GM12878 (cell line): ENCODE measurements around the gene CHRDL2. TPM values are rescaled to one million over a fixed set of nuclear protein-coding genes. Genes with fewer than 3 reads are reported as not detected.

Experiments
- ATAC-seq: fragments of 200-7000 bp; cut with Tn5 transposase; 3 replicates; pipeline ENCODE4 v1.9.1; 2020; ENCODE audit warnings: mild to moderate bottlenecking, moderate library complexity
- BruUV-seq: library from RNA; stranded (reverse); fragments of 400-500 nt; replicated peaks from 2 replicates; lab custom pipeline; 2021; lab: Mats Ljungman, UMichigan
- CTCF ChIA-PET: fragments of 300-600 bp; sonication (Branson Sonifier 250); formaldehyde crosslinking; extraction: SDS; loops from one replicate; lab custom pipeline; 2021; ENCODE audit warnings: inconsistent platforms; lab: Yijun Ruan, JAX
- POLR2A ChIA-PET: fragments of 350-600 bp; formaldehyde crosslinking; extraction: SDS; loops from one replicate; lab custom pipeline; 2021; ENCODE audit warnings: inconsistent platforms; lab: Charles Lee
- RAD21 ChIA-PET: fragments of 300-600 bp; sonication (Branson Sonifier 250); formaldehyde crosslinking; loops from one replicate; lab custom pipeline; 2023; ENCODE audit warnings: antibody characterized with exemption; ENCODE audit not compliant: unreplicated experiment; lab: Charles Lee
- SMC1A ChIA-PET: fragments of 300-600 bp; sonication (Branson Sonifier 250); formaldehyde crosslinking; loops from one replicate; lab custom pipeline; 2023; ENCODE audit not compliant: unreplicated experiment, uncharacterized antibody; lab: Charles Lee
- DNase-seq: peaks from one replicate; pipeline ENCODE4 v3.0.0-alpha.2; 2011; ENCODE audit warnings: low read depth, low spot score
- FAIRE-seq: peaks from 3 replicates; lab custom pipeline; 2011; peaks lifted over from hg19 to GRCh38; lab: Jason Lieb, UNC
- H2AFZ ChIP-seq: 2 replicates; pipeline ENCODE4 v1.6.0; 2011; ENCODE audit warnings: low read depth, low read length, control low read depth; ENCODE audit not compliant: control insufficient read depth
- H3K27ac ChIP-seq: 2 replicates; pipeline ENCODE4 v1.5.1; 2011; ENCODE audit warnings: control low read depth; ENCODE audit not compliant: control insufficient read depth, insufficient read depth
- H3K27me3 ChIP-seq, 2 experiments: replicated peaks in 1 of 2; 2 replicates each; pipeline versions ENCODE4 v1.6.0 to v1.6.1; 2011; ENCODE audit warnings: low read length in 1 of 2; ENCODE audit not compliant: control insufficient read depth in 2 of 2, insufficient read depth in 2 of 2
- H3K36me3 ChIP-seq, 2 experiments: 2 replicates each; pipeline ENCODE4 v1.5.1; 2011; ENCODE audit warnings: low read length in 1 of 2; ENCODE audit not compliant: control insufficient read depth in 2 of 2, insufficient read depth in 2 of 2
- H3K4me1 ChIP-seq: 2 replicates; pipeline ENCODE4 v1.6.1; 2011; ENCODE audit warnings: mild to moderate bottlenecking, low read length, moderate library complexity, mixed read lengths; ENCODE audit not compliant: control insufficient read depth, insufficient read depth
- H3K4me2 ChIP-seq: 2 replicates; pipeline ENCODE4 v1.6.0; 2011; ENCODE audit warnings: control low read depth; ENCODE audit not compliant: control insufficient read depth, insufficient read depth
- H3K4me3 ChIP-seq: fragments of 200-600 bp; sonication (generic); 2 replicates; pipeline ENCODE4 v1.5.1; 2016
- H3K79me2 ChIP-seq: 2 replicates; pipeline ENCODE4 v1.6.0; 2011; ENCODE audit warnings: low read length; ENCODE audit not compliant: control insufficient read depth, insufficient read depth
- H3K9ac ChIP-seq: 2 replicates; pipeline ENCODE4 v1.8.0; 2011; ENCODE audit warnings: low read length, control low read depth, mixed read lengths; ENCODE audit not compliant: control insufficient read depth, insufficient read depth
- H3K9me3 ChIP-seq: replicated peaks from 3 replicates; pipeline ENCODE4 v1.5.1; 2011; ENCODE audit warnings: mild to moderate bottlenecking, low read length; ENCODE audit not compliant: control insufficient read depth, insufficient read depth
- H4K20me1 ChIP-seq: 2 replicates; pipeline ENCODE4 v1.6.0; 2011; ENCODE audit not compliant: control insufficient read depth, insufficient read depth
- ATF7 ChIP-seq: fragments of 450-650 bp; IDR thresholded peaks from 2 replicates; pipeline ENCODE4 v1.6.1; 2016; ENCODE audit warnings: low read depth, mild to moderate bottlenecking
- DPF2 ChIP-seq: fragments of 450-650 bp; IDR thresholded peaks from 2 replicates; pipeline ENCODE4 v1.6.1; 2017; ENCODE audit warnings: mild to moderate bottlenecking
- EP300 ChIP-seq, 2 experiments: fragments of 150-350 bp in 1 of 2; IDR thresholded peaks; 2 replicates each; pipeline ENCODE4 v1.6.1; 2011 to 2012; ENCODE audit warnings: low read depth in 2 of 2, low read length in 2 of 2, borderline replicate concordance in 1 of 2, improper control_type of control experiment in 1 of 2, inconsistent platforms in 1 of 2; ENCODE audit not compliant: control insufficient read depth in 1 of 2
- ETV6 ChIP-seq, 2 experiments: fragments of 450-650 bp in 1 of 2; IDR thresholded peaks in 1 of 2; conservative IDR thresholded peaks in 1 of 2; 2 replicates each; pipeline ENCODE4 v1.6.1; 2014; ENCODE audit warnings: antibody characterized with exemption in 1 of 2, borderline replicate concordance in 1 of 2, low read depth in 1 of 2, mild to moderate bottlenecking in 1 of 2, moderate library complexity in 1 of 2
- IRF3 ChIP-seq: fragments of 450-650 bp; IDR thresholded peaks from 2 replicates; pipeline ENCODE4 v1.6.1; 2014; ENCODE audit warnings: mild to moderate bottlenecking
- LARP7 ChIP-seq: fragments of 450-650 bp; IDR thresholded peaks from 2 replicates; pipeline ENCODE4 v1.6.1; 2017; ENCODE audit warnings: mild to moderate bottlenecking
- PML ChIP-seq: IDR thresholded peaks from 2 replicates; pipeline ENCODE4 v1.6.1; 2012; ENCODE audit warnings: low read length, inconsistent platforms
- RAD21 ChIP-seq: IDR thresholded peaks from 2 replicates; pipeline ENCODE4 v1.6.1; 2011; ENCODE audit warnings: mild to moderate bottlenecking, low read depth, low read length, moderate library complexity; ENCODE audit not compliant: insufficient read depth
- RUNX3 ChIP-seq: IDR thresholded peaks from 2 replicates; pipeline ENCODE4 v1.6.1; 2012; ENCODE audit warnings: low read length, inconsistent platforms
- SREBF1 ChIP-seq: IDR thresholded peaks from 2 replicates; pipeline ENCODE4 v1.6.1; 2012; ENCODE audit warnings: mild to moderate bottlenecking, low read length
- SREBF2 ChIP-seq: IDR thresholded peaks from 2 replicates; pipeline ENCODE4 v1.6.1; 2012; ENCODE audit warnings: mild to moderate bottlenecking, low read length
- STAT3 ChIP-seq: IDR thresholded peaks from 2 replicates; pipeline ENCODE4 v1.6.1; 2011; ENCODE audit warnings: low read depth, low read length, improper control_type of control experiment
- TCF12 ChIP-seq: IDR thresholded peaks from 2 replicates; pipeline ENCODE4 v1.6.1; 2011; ENCODE audit warnings: low read depth, mild to moderate bottlenecking, low read length
- ZNF217 ChIP-seq: fragments of 450-650 bp; IDR thresholded peaks from 2 replicates; pipeline ENCODE4 v1.6.1; 2017; ENCODE audit warnings: antibody characterized with exemption, mild to moderate bottlenecking
- ZNF687 ChIP-seq: fragments of 450-650 bp; IDR thresholded peaks from 2 replicates; pipeline ENCODE4 v1.6.1; 2017; ENCODE audit warnings: mild to moderate bottlenecking, moderate library complexity
- WGBS: methylation state at CpG from one replicate; pipeline ENCODE4 v1.1.6; 2016; ENCODE audit warnings: low lambda C conversion rate; ENCODE audit not compliant: insufficient replicate concordance, insufficient coverage; ENCODE audit errors: missing lambda C conversion rate; 5-methylcytosine and 5-hydroxymethylcytosine counted together
- in situ Hi-C: fragments of 300-500 bp; cut with MboI; formaldehyde crosslinking; loops from 9 replicates; pipeline ENCODE4 v1.14.3; 2018; ENCODE audit warnings: mixed read lengths
- intact Hi-C: fragments of 100-400 bp; cut with micrococcal nuclease; formaldehyde crosslinking; loops from one replicate; pipeline ENCODE4 v1.14.2; 2022; ENCODE audit not compliant: unreplicated experiment
- polyA plus RNA-seq, 11 experiments: library from polyadenylated mRNA; depleted of rRNA in 4 of 11; unstranded in 6 of 11; stranded (reverse) in 5 of 11; fragments of >200 nt; fragmentation: Nextera tagmentation in 4 of 11; fragmentation: Illumina TruSeq in 1 of 11; extraction: Ambion mirVana in 4 of 11; extraction: Trizol in 1 of 11; gene quantifications; 1 replicate in 1 of 11; 2 replicates in 10 of 11; pipeline versions ENCODE4 v1.2.1 to v1.2.3, GENCODE V29; 2011 to 2016; ENCODE audit warnings: inconsistent platforms in 2 of 11, missing spikeins in 2 of 11, low read depth in 1 of 11
- total RNA-seq, 4 experiments: library from RNA; depleted of rRNA in 3 of 4; stranded (reverse); fragments of >200 nt in 3 of 4; fragmentation: Illumina TruSeq in 1 of 4; extraction: Trizol in 1 of 4; gene quantifications; 2 replicates each; pipeline versions ENCODE4 v1.2.1 to v1.2.3, GENCODE V29; 2013 to 2021
- TF ChIP-seq, protein P1 (sequence below): fragments of 150-350 bp; IDR thresholded peaks from 2 replicates; pipeline ENCODE4 v1.6.1; 2014; ENCODE audit warnings: mild to moderate bottlenecking, low read depth, low read length
- TF ChIP-seq, protein P2 (sequence below): IDR thresholded peaks from 2 replicates; pipeline ENCODE4 v1.6.1; 2012; ENCODE audit warnings: low read depth, low read length, improper control_type of control experiment
- TF ChIP-seq, protein P3 (sequence below): IDR thresholded peaks from 2 replicates; pipeline ENCODE4 v1.6.1; 2011; ENCODE audit warnings: low read depth, mild to moderate bottlenecking, low read length, moderate library complexity, borderline replicate concordance; ENCODE audit errors: extremely low read depth

CHRDL2 gene
- total and polyA plus RNA-seq, 10 of the 15 experiments (the other 5 are each of a cell fraction or from before 2014, with no cell fraction given): not detected

DNA sequence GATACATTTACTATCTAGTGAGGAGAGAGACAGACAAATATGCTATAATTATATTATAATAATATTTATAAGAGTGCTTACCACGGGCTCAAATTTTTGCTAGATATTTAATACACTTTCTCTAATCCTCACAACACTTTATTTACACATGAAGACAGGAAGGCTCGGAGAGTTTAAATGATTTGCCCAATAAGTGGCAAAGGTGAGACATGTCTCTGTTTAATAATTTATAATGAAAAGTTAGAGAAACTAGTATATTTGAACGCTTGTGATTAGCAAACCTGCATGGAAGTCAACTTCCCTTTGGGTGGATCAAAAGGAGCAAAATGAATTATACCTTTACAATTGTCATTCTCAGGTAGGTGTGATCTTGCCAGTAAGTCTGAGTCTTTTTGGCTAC, 83.4 kb downstream of the CHRDL2 start:
- no peak for ATAC-seq
- no peaks in the 10 kb centered on the region for H3K9me3 ChIP-seq
- intact Hi-C loops: no loop called here
- H4K20me1 ChIP-seq: no peaks in the 10 kb centered on the region
- POLR2A ChIA-PET: no interaction called here
- RAD21 ChIA-PET: no interaction called here
- CTCF ChIA-PET: interaction anchor here (0.6 kb wide), 1 partner anchor 411 kb away, joined by 3 read pairs; no protein-coding TSS in a partner anchor
- H3K36me3 ChIP-seq: peaks cover 0 to 10% of the 10 kb centered on the region in 2 experiments; a peak in 1 of 4 replicates
- H3K27me3 ChIP-seq: no peaks in the 10 kb centered on the region
- SMC1A ChIA-PET: no interaction called here
- H3K9ac ChIP-seq: no peak overlapping the region
- 92% methylated on average over 3 of the region's 3 CpGs for WGBS
- H3K27ac ChIP-seq: no peak overlapping the region
- H3K4me1 ChIP-seq: no peaks in the 10 kb centered on the region
- H2AFZ ChIP-seq: no peak overlapping the region
- no peaks in the 10 kb centered on the region for H3K79me2 ChIP-seq
- no peak for FAIRE-seq
- no peak overlapping the region for H3K4me3 ChIP-seq
- BruUV-seq: no TSS peak
- in situ Hi-C loops: no loop called here
- no peak for DNase-seq
- H3K4me2 ChIP-seq: no peak overlapping the region
- TF ChIP-seq SREBF2 (no peak), STAT3 (no peak), PML (no peak), TCF12 (no peak), SREBF1 (no peak), LARP7 (no peak), RUNX3 (no peak), ATF7 (no peak), DPF2 (no peak), ETV6 (conservative IDR thresholded peaks at IDR 0.05 in 1 of 2, IDR thresholded peaks at IDR 0.05 in 1 of 2; ENCODE audit: borderline replicate concordance in 1 of 2, low read depth in 1 of 2) (no peak), RAD21 (no peak), ZNF217 (no peak), ZNF687 (no peak), EP300 (IDR thresholded peaks at IDR 0.05; ENCODE audit: borderline replicate concordance in 1 of 2, control insufficient read depth in 1 of 2, low read depth in 2 of 2, low read length in 2 of 2) (no peak), IRF3 (no peak)
- TF ChIP-seq, protein P1, sequence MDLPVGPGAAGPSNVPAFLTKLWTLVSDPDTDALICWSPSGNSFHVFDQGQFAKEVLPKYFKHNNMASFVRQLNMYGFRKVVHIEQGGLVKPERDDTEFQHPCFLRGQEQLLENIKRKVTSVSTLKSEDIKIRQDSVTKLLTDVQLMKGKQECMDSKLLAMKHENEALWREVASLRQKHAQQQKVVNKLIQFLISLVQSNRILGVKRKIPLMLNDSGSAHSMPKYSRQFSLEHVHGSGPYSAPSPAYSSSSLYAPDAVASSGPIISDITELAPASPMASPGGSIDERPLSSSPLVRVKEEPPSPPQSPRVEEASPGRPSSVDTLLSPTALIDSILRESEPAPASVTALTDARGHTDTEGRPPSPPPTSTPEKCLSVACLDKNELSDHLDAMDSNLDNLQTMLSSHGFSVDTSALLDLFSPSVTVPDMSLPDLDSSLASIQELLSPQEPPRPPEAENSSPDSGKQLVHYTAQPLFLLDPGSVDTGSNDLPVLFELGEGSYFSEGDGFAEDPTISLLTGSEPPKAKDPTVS: no peak
- TF ChIP-seq, protein P2, sequence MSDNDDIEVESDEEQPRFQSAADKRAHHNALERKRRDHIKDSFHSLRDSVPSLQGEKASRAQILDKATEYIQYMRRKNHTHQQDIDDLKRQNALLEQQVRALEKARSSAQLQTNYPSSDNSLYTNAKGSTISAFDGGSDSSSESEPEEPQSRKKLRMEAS: no peak
- TF ChIP-seq, protein P3, sequence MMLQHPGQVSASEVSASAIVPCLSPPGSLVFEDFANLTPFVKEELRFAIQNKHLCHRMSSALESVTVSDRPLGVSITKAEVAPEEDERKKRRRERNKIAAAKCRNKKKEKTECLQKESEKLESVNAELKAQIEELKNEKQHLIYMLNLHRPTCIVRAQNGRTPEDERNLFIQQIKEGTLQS: no peak
